ENCODE measurements around the gene DOCK3.
"Not testable (repeated sequence)": the region's sequence is repeated elsewhere in the genome, so short reads cannot be mapped to it uniquely, and the experiment has no call there.

DOCK3 gene

GRCh38 chr3:50972029-50972428 is 297.3 kb downstream of the DOCK3 start:
- Histone ChIP-seq H3K27me3 (ENCODE audit: control insufficient read depth, insufficient read depth, low read length) (no peaks in the 10 kb centered on the region), H3K27ac (ENCODE audit: low read length) (no peak overlapping the region), H3K4me1 (ENCODE audit: control insufficient read depth, insufficient read depth, low read length) (no peaks in the 10 kb centered on the region), H3K36me3 (ENCODE audit: control insufficient read depth, insufficient read depth, low read length) (no peaks in the 10 kb centered on the region), H3K4me3 (ENCODE audit: low read length) (no peak overlapping the region), H3K9me3 (ENCODE audit: control insufficient read depth, insufficient read depth, low read length) (no peaks in the 10 kb centered on the region)
- WGBS (ENCODE audit: insufficient coverage, insufficient read length): no CpG with 5 or more reads among the region's 2 CpGs
- DNase-seq (ENCODE audit: low read depth, low spot score): no peak

- not testable (repeated sequence) for H3K36me3 ChIP-seq (ENCODE audit: control insufficient read depth, insufficient read depth, low read length); H3K27me3 ChIP-seq (ENCODE audit: control insufficient read depth, insufficient read depth, low read length); DNase-seq (ENCODE audit: low read depth, low spot score); H3K4me1 ChIP-seq (ENCODE audit: control insufficient read depth, insufficient read depth, low read length); H3K9me3 ChIP-seq (ENCODE audit: control insufficient read depth, insufficient read depth, low read length); H3K27ac ChIP-seq (ENCODE audit: low read length)
- no CpG with 5 or more reads among the region's 18 CpGs for WGBS (ENCODE audit: insufficient coverage, insufficient read length)
- peak overlapping the region; percentile 28; the same call in 1 of the 2 replicates for H3K4me3 ChIP-seq (ENCODE audit: low read length)
These were observed 303.9 kb downstream of the DOCK3 start for GRCh38 chr3:50978586-50978985.

GRCh38 chr3:50978991-50979667 is 304.4 kb downstream of the DOCK3 start:
- no peaks in the 10 kb centered on the region for H3K4me1 ChIP-seq (ENCODE audit: control insufficient read depth, insufficient read depth, low read length)
- DNase-seq (ENCODE audit: low read depth, low spot score): peak; percentile 48
- no CpG with 5 or more reads among the region's 15 CpGs for WGBS (ENCODE audit: insufficient coverage, insufficient read length)
- H3K27ac ChIP-seq (ENCODE audit: low read length): no peak overlapping the region
- H3K9me3 ChIP-seq (ENCODE audit: control insufficient read depth, insufficient read depth, low read length): no peaks in the 10 kb centered on the region
- no peak overlapping the region; the same call in 1 of the 2 replicates for H3K4me3 ChIP-seq (ENCODE audit: low read length)
- no peaks in the 10 kb centered on the region for H3K27me3 ChIP-seq (ENCODE audit: control insufficient read depth, insufficient read depth, low read length)
- H3K36me3 ChIP-seq (ENCODE audit: control insufficient read depth, insufficient read depth, low read length): no peaks in the 10 kb centered on the region

- no peaks in the 10 kb centered on the region for H3K36me3 ChIP-seq (ENCODE audit: control insufficient read depth, insufficient read depth, low read length)
- H3K27ac ChIP-seq (ENCODE audit: low read length): no peak overlapping the region
- no peak overlapping the region for H3K4me3 ChIP-seq (ENCODE audit: low read length)
- H3K27me3 ChIP-seq (ENCODE audit: control insufficient read depth, insufficient read depth, low read length): no peaks in the 10 kb centered on the region
- no peaks in the 10 kb centered on the region for H3K9me3 ChIP-seq (ENCODE audit: control insufficient read depth, insufficient read depth, low read length)
- DNase-seq (ENCODE audit: low read depth, low spot score): no peak
- no peaks in the 10 kb centered on the region for H3K4me1 ChIP-seq (ENCODE audit: control insufficient read depth, insufficient read depth, low read length)
- WGBS (ENCODE audit: insufficient coverage, insufficient read length): no CpG with 5 or more reads among the region's 9 CpGs
These were observed 308.0 kb downstream of the DOCK3 start for GRCh38 chr3:50982540-50983325.

GRCh38 chr3:50983887-50984286 is 309.2 kb downstream of the DOCK3 start:
- no peaks in the 10 kb centered on the region for H3K36me3 ChIP-seq (ENCODE audit: control insufficient read depth, insufficient read depth, low read length)
- H3K4me1 ChIP-seq (ENCODE audit: control insufficient read depth, insufficient read depth, low read length): no peaks in the 10 kb centered on the region
- no CpG with 5 or more reads among the region's 5 CpGs for WGBS (ENCODE audit: insufficient coverage, insufficient read length)
- no peak overlapping the region for H3K27ac ChIP-seq (ENCODE audit: low read length)
- H3K27me3 ChIP-seq (ENCODE audit: control insufficient read depth, insufficient read depth, low read length): no peaks in the 10 kb centered on the region
- H3K4me3 ChIP-seq (ENCODE audit: low read length): no peak overlapping the region
- no peak for DNase-seq (ENCODE audit: low read depth, low spot score)
- H3K9me3 ChIP-seq (ENCODE audit: control insufficient read depth, insufficient read depth, low read length): no peaks in the 10 kb centered on the region

- no peak overlapping the region for H3K27ac ChIP-seq (ENCODE audit: low read length)
- H3K9me3 ChIP-seq (ENCODE audit: control insufficient read depth, insufficient read depth, low read length): no peaks in the 10 kb centered on the region
- no peaks in the 10 kb centered on the region for H3K27me3 ChIP-seq (ENCODE audit: control insufficient read depth, insufficient read depth, low read length)
- DNase-seq (ENCODE audit: low read depth, low spot score): no peak
- H3K4me1 ChIP-seq (ENCODE audit: control insufficient read depth, insufficient read depth, low read length): no peaks in the 10 kb centered on the region
- no peaks in the 10 kb centered on the region for H3K36me3 ChIP-seq (ENCODE audit: control insufficient read depth, insufficient read depth, low read length)
- H3K4me3 ChIP-seq (ENCODE audit: low read length): no peak overlapping the region
- WGBS (ENCODE audit: insufficient coverage, insufficient read length): no CpG with 5 or more reads among the region's 1 CpG
These were observed 311.2 kb downstream of the DOCK3 start for GRCh38 chr3:50985893-50986292.

GRCh38 chr3:50986726-50987125 is 312.0 kb downstream of the DOCK3 start:
- Histone ChIP-seq H3K4me3 (ENCODE audit: low read length) (no peak overlapping the region), H3K27ac (ENCODE audit: low read length) (no peak overlapping the region), H3K36me3 (ENCODE audit: control insufficient read depth, insufficient read depth, low read length) (no peaks in the 10 kb centered on the region), H3K9me3 (ENCODE audit: control insufficient read depth, insufficient read depth, low read length) (no peaks in the 10 kb centered on the region), H3K4me1 (ENCODE audit: control insufficient read depth, insufficient read depth, low read length) (no peaks in the 10 kb centered on the region), H3K27me3 (ENCODE audit: control insufficient read depth, insufficient read depth, low read length) (no peaks in the 10 kb centered on the region)
- WGBS (ENCODE audit: insufficient coverage, insufficient read length): no CpG with 5 or more reads among the region's 2 CpGs
- no peak for DNase-seq (ENCODE audit: low read depth, low spot score)

- no CpG with 5 or more reads among the region's 1 CpG for WGBS (ENCODE audit: insufficient coverage, insufficient read length)
- Histone ChIP-seq H3K27ac (ENCODE audit: low read length) (no peak overlapping the region), H3K4me1 (ENCODE audit: control insufficient read depth, insufficient read depth, low read length) (no peaks in the 10 kb centered on the region), H3K27me3 (ENCODE audit: control insufficient read depth, insufficient read depth, low read length) (no peaks in the 10 kb centered on the region), H3K4me3 (ENCODE audit: low read length) (no peak overlapping the region), H3K36me3 (ENCODE audit: control insufficient read depth, insufficient read depth, low read length) (no peaks in the 10 kb centered on the region), H3K9me3 (ENCODE audit: control insufficient read depth, insufficient read depth, low read length) (no peaks in the 10 kb centered on the region)
- no peak for DNase-seq (ENCODE audit: low read depth, low spot score)
These were observed 319.8 kb downstream of the DOCK3 start for GRCh38 chr3:50994537-50994936.

GRCh38 chr3:50995085-50995824 is 320.5 kb downstream of the DOCK3 start:
- WGBS (ENCODE audit: insufficient coverage, insufficient read length): no CpG with 5 or more reads among the region's 1 CpG

GRCh38 chr3:51002495-51002894 is 327.8 kb downstream of the DOCK3 start:
- no peaks in the 10 kb centered on the region for H3K9me3 ChIP-seq (ENCODE audit: control insufficient read depth, insufficient read depth, low read length)
- no peaks in the 10 kb centered on the region for H3K27me3 ChIP-seq (ENCODE audit: control insufficient read depth, insufficient read depth, low read length)
- H3K4me1 ChIP-seq (ENCODE audit: control insufficient read depth, insufficient read depth, low read length): no peaks in the 10 kb centered on the region
- H3K27ac ChIP-seq (ENCODE audit: low read length): no peak overlapping the region
- H3K4me3 ChIP-seq (ENCODE audit: low read length): no peak overlapping the region
- DNase-seq (ENCODE audit: low read depth, low spot score): no peak
- no peaks in the 10 kb centered on the region for H3K36me3 ChIP-seq (ENCODE audit: control insufficient read depth, insufficient read depth, low read length)

More at GRCh38 chr3:50995085-50995824, 320.5 kb downstream of the DOCK3 start:
- Histone ChIP-seq H3K9me3 (ENCODE audit: control insufficient read depth, insufficient read depth, low read length) (no peaks in the 10 kb centered on the region), H3K4me1 (ENCODE audit: control insufficient read depth, insufficient read depth, low read length) (no peaks in the 10 kb centered on the region), H3K4me3 (ENCODE audit: low read length) (no peak overlapping the region), H3K36me3 (ENCODE audit: control insufficient read depth, insufficient read depth, low read length) (no peaks in the 10 kb centered on the region), H3K27ac (ENCODE audit: low read length) (no peak overlapping the region), H3K27me3 (ENCODE audit: control insufficient read depth, insufficient read depth, low read length) (no peaks in the 10 kb centered on the region)
- DNase-seq (ENCODE audit: low read depth, low spot score): no peak

Data from iPS DF 6.9 (cell line).